K562 (cell line): ENCODE measurements around the gene MRPL10.

Experiments
- ERF ChIP-seq: fragments of 450-650 bp; formaldehyde crosslinking; IDR thresholded peaks from 2 replicates; pipeline ENCODE4 v1.4.0; 2020; ENCODE audit warnings: mild to moderate bottlenecking, mixed read lengths
- FOXJ3 ChIP-seq: sonication (generic); formaldehyde crosslinking; IDR thresholded peaks from 2 replicates; pipeline ENCODE4 v1.4.0; 2020; ENCODE audit warnings: mild to moderate bottlenecking, missing genetic modification reagents
- SMARCC2 ChIP-seq: fragments of 450-650 bp; IDR thresholded peaks from 2 replicates; pipeline ENCODE4 v1.6.1; 2017; ENCODE audit warnings: antibody characterized with exemption, moderate library complexity, mild to moderate bottlenecking, low read depth
- TF ChIP-seq, protein P1 (sequence below), 3 experiments: IDR thresholded peaks in 2 of 3; conservative IDR thresholded peaks in 1 of 3; 2 replicates each; pipeline ENCODE4 v1.5.1; 2011 to 2012; ENCODE audit warnings: low read length in 3 of 3, mild to moderate bottlenecking in 3 of 3, control low read depth in 2 of 3, improper control_type of control experiment in 1 of 3, inconsistent platforms in 1 of 3, low read depth in 1 of 3, mixed read lengths in 1 of 3, moderate library complexity in 1 of 3; ENCODE audit not compliant: insufficient read depth in 2 of 3
- TF ChIP-seq, protein P2 (sequence below), 2 experiments: fragments of 450-650 bp; formaldehyde crosslinking in 1 of 2; IDR thresholded peaks; 2 replicates each; pipeline versions ENCODE4 v1.4.0 to v1.6.1; 2014 to 2020; ENCODE audit warnings: mild to moderate bottlenecking in 2 of 2, borderline replicate concordance in 1 of 2, low read depth in 1 of 2

DNA sequence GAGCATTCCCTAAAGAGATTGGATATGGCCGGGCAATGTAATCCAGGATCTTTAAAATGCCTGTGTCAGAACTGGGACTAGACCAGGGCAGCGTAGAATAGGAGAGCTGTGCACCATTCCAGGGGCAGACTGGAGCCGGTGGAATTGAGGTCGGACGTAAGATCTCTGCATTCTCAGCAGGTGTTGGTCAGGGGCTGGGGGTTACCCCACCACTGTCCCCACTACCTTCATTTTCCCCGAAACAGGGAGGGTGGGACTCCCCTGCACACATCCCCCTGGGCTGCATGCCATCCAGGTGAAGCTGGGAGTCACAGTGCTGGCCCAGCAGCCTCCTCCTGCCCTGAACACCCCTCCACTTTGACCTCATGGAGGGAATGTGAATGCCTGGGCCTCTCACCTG lies 27.6 kb downstream of the MRPL10 start:
- TF ChIP-seq ERF (CRISPR knock-in tag) (no peak), FOXJ3 (no peak), SMARCC2 (no peak)
- TF ChIP-seq, protein P1, sequence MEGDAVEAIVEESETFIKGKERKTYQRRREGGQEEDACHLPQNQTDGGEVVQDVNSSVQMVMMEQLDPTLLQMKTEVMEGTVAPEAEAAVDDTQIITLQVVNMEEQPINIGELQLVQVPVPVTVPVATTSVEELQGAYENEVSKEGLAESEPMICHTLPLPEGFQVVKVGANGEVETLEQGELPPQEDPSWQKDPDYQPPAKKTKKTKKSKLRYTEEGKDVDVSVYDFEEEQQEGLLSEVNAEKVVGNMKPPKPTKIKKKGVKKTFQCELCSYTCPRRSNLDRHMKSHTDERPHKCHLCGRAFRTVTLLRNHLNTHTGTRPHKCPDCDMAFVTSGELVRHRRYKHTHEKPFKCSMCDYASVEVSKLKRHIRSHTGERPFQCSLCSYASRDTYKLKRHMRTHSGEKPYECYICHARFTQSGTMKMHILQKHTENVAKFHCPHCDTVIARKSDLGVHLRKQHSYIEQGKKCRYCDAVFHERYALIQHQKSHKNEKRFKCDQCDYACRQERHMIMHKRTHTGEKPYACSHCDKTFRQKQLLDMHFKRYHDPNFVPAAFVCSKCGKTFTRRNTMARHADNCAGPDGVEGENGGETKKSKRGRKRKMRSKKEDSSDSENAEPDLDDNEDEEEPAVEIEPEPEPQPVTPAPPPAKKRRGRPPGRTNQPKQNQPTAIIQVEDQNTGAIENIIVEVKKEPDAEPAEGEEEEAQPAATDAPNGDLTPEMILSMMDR (IDR thresholded peaks at IDR 0.05 in 2 of 3, conservative IDR thresholded peaks at IDR 0.05 in 1 of 3; ENCODE audit: insufficient read depth in 2 of 3, low read depth in 1 of 3, low read length in 3 of 3) = no peak
- TF ChIP-seq, protein P2, sequence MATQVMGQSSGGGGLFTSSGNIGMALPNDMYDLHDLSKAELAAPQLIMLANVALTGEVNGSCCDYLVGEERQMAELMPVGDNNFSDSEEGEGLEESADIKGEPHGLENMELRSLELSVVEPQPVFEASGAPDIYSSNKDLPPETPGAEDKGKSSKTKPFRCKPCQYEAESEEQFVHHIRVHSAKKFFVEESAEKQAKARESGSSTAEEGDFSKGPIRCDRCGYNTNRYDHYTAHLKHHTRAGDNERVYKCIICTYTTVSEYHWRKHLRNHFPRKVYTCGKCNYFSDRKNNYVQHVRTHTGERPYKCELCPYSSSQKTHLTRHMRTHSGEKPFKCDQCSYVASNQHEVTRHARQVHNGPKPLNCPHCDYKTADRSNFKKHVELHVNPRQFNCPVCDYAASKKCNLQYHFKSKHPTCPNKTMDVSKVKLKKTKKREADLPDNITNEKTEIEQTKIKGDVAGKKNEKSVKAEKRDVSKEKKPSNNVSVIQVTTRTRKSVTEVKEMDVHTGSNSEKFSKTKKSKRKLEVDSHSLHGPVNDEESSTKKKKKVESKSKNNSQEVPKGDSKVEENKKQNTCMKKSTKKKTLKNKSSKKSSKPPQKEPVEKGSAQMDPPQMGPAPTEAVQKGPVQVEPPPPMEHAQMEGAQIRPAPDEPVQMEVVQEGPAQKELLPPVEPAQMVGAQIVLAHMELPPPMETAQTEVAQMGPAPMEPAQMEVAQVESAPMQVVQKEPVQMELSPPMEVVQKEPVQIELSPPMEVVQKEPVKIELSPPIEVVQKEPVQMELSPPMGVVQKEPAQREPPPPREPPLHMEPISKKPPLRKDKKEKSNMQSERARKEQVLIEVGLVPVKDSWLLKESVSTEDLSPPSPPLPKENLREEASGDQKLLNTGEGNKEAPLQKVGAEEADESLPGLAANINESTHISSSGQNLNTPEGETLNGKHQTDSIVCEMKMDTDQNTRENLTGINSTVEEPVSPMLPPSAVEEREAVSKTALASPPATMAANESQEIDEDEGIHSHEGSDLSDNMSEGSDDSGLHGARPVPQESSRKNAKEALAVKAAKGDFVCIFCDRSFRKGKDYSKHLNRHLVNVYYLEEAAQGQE (IDR thresholded peaks at IDR 0.05; ENCODE audit: borderline replicate concordance) = no peak
- TF ChIP-seq, protein P2 (CRISPR knock-in tag; IDR thresholded peaks at IDR 0.05; ENCODE audit: low read depth) = no peak
